GM21528 (cell line): Measurements from ENCODE around the gene GALNT14.

Experiments used
- ATAC-seq: cut with Tn5 transposase; IDR thresholded peaks from one replicate; pipeline ENCODE4 v1.9.1; 2021; ENCODE audit warnings: mild to moderate bottlenecking, moderate library complexity; ENCODE audit not compliant: unreplicated experiment, low FRiP score

Gene GALNT14

DNA sequence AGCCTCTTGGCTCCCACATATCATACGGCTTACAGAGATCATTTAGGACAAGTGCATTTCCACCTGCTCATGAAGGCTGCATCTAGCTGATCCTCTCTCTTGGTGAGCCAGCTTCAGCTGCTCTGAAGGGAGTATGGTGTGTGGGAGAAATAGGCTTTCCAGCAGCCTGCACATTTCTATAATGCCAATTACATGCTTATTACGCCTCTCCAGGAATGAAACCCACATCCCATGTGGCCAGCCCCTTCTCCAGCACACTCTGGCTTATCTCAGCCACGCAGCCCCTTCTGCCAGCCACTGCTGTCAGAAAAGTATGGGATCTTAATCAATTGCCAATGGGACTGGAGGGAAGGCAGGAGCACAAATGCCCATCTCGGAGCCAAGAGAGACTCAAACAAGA is 117.5 kb downstream of the GALNT14 start:
- ATAC-seq: no peak

DNA sequence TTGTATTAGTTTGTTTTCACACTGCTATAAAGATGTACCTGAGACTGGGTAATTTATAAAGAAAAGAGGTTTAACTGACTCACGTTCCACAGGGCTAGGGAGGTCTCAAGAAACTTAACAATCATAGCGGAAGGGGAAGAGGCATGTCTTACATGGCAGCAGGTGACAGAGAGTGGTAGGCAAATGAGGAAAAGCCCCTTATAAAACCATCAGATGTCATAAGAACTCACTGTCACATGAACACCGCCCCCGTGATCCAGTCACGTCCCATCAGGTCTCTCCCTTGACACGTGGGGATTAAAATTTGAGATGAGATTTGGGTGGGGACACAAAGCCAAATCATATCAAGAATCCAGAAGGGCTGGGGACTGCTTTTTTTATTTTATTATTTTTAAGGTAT is 120.0 kb downstream of the GALNT14 start:
- ATAC-seq: no peak

DNA sequence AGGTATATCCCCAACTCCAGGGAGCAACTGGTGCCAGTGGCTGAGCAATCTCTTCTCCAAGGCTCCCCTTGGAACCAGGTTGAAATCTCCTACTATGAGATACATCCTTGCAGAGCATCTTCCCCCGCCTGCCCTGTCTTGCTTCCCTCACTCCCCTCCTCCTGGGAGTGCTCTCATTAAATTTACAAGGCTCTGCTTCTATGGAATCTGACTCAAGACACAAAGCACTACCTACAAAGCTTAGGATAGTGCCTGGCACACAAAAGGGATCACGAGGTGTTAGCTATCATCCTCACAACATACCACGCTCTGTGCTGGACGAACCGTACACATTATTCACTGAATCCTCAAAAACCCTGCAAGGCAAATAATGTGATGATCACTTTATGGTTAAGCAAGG is 121.6 kb downstream of the GALNT14 start:
- ATAC-seq: no peak

DNA sequence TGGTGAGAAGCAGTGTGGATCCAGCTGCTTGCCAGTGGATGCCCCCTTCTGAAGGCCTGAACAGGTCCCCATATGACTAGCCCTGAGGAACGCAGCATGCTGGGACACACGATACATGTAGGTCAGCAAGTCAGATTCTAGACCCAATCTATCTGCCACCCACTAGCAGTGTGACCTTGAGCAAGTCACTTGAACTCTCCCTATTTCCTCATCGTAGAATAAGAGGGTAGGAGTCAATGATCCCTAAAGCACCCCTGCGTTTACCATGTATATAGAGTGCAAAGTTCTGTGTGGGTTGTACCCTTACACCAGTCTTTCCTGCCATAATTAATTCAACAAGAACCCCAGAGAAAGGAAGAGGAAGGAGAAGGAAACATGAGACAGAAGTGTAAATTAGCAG is 123.7 kb downstream of the GALNT14 start:
- ATAC-seq: no peak

DNA sequence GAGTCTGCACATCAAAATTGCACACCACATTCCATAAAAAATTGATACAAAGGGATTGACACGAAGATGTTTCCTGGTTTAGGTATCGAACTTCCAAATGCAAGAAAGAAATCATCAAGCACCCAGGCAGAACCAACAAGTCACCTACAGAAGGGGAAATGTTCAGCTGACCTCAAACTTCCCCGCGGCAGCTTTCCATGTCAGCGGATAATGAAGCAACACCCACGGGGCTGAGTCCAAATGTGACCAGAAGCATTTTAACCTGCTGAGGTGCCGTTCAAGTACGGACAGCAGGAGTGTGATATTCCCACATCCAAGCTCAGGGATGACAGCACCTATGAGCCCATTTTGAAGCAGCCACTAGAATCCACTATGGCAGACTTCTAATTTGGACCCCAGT is 124.9 kb downstream of the GALNT14 start:
- ATAC-seq: no peak

DNA sequence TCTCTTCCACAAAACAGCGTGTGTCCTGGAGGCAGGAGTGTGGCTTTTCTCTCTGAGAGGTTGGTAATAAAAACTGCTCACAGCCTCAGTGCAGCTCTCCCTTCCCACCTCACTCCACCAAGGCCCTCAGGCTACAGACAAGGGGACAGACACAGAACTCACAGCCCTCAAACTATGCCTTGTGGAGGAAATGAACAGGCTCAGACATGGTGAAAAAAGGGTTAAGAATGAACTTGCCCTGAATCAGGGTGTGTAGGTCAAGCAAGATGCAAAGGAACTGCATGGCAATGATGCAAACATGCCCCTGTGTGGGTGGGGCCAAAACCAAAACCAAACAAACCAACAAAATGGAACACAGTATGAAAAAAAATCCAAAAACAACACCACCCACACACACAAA is 125.8 kb downstream of the GALNT14 start:
- no peak for ATAC-seq

DNA sequence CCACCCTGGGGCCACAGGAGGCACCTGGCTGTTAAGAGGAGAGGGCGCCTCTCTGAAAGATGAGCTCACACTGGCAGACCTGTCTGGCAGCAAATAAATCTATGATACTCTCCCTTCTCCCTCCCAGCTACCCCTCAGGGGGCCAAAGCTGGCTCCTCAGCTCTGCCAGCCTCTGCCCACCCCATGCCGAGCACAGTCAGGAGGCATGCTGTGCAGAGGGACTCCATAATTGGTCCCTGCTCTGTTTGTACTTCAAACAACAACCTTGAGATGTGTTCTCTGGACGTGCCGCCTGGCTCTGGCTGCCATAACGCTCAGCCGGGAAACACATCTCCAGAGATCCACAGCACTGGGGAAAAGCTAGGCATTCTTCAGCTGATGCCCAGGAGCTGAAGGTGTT is 126.7 kb downstream of the GALNT14 start:
- ATAC-seq: no peak

DNA sequence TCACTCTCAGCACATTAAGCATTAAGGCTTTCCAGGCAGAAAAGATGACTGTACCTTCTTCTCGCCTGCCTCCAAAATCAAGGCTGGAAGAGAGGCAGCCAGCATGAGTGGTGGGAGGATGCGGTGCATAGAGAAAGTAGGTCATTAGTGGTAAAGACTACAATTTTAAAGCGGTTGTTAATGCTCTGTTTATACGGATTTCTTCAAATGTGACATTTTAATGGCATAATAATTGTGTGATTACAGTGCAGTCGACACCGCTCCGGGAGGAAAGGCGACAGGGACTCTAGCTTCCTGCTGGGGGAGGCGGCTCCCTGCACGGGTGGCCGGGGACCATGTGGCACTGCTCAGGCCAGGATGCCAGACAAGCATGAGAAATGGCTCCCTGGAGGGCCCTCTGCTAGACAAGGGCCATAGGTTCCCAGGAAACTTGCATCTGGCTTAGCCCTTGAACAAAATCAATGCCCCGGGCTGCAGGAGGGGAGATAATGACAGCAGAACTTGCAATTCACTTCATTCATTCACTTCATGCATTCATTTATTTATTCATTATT is 129.6 kb downstream of the GALNT14 start:
- no peak for ATAC-seq

DNA sequence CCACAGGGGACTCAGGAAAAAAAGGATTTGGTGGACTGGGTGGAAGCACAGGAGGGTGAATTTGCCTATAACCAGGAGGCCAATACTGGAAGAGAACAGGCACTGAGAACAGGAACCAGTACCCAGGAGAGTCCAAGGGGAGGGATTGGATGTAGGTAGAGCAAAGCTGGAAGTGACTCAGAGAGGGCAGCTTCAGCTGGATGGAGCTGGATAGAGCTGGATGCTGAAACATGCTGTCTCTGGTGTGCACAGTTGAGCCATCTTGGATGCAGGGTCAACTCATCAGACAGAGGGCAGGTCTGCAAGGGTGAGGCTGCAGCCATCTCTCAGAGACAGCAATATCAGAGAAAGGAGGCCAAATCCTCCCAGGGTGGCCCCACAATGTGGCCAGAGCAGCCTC is 134.0 kb downstream of the GALNT14 start:
- no peak for ATAC-seq

DNA sequence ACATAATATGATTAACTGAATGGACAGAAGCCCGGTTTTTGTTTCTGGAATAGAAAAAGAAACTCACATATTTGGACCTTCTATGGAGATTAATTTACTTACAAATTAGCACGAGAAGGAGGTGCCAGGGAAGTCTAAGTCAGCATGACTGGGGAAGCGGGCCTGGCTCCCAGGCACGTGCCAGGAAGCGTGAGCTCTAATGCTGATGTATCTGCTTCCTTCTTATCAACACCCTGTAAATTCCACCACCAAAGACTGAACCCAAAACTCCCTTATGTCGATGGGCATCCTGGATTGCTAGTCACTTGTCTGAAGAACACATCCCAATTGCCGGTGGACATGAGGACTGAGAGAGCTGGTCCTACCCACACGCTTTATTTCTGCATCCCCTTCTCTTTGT is 134.5 kb downstream of the GALNT14 start:
- ATAC-seq: no peak

DNA sequence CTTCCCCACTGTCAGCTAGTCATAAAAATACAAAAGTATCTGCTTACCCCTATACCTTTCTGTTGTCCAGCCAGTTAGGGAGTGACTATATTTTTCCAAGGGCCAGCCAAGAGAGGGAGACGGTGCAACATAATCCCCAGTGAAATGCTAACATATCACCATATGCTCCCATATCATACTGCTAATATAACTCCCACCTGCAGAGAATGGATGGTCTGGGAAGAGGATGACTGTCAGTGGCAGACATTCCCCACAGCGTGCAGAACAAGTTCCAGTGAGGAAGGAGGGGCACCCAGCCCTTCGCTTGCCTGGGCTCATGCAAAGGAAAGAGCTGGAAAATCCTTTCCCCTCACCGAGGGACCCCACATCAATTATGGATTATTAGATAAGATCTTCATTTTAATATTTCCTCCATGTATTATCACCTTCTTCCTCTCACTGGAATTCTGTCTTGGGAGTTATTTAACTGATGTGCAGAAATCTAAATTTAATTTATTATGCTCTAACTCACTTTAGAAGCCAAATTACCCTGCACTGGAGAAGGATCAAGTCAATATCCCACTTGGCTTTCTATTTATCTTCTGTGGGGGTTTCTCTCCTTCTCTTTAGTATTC is 135.6 kb downstream of the GALNT14 start:
- no peak for ATAC-seq

DNA sequence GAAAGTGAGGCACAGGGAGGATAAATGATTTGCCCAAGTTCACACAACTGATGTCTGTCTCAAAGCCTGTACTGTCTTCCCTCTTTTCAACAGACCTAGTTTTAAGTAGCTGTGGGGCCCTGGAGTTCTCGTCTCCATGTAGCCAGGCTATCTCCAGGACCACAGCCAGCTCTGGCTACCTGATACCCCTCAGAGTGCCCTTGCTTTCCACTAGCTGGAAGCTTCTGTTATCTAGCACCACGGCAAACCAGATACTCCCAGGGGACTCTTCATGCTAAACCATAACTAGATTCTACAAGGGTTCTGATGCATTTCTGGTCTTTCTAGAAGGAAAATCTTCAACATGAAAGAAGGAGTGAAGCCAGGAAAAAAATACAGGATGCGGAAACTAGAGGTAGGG is 137.3 kb downstream of the GALNT14 start:
- no peak for ATAC-seq

DNA sequence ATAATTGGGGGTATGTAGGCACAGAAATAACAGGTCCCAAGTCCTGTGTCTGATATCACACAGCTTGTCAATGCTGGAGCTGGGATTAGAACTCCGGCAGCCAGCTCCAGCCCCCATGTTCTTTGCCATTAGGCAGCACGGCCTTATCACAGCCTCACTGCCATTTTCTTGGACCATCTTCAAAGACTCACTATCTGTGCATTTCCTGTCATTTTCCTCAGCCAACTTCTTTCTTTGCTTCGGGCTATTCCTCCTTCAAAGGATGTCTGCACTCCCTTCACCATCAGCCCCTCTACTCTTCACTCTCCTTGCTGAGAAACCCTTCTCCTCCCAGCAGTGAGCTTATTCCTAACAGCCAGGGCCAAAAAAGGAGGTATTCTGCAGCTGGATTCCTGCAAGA is 139.6 kb downstream of the GALNT14 start:
- ATAC-seq: no peak

DNA sequence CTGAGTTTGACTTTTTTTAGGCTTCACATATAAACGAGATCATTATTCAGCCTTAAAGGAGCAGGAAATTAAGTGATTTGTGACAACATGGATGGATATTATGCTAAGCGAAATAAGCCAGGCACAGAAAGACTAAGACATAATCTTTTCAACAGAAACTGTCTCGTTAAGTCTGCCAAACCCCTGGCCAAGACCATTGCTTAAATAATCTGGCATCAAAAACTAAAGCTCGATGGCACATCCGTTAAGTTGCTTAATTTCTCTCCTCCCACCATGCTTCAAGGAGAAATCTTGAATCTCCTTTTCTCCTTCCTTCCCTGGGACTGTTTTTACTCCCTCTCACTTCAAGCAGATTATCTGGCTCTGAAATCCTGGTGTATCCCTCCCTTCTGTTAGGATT is 140.3 kb downstream of the GALNT14 start:
- no peak for ATAC-seq

DNA sequence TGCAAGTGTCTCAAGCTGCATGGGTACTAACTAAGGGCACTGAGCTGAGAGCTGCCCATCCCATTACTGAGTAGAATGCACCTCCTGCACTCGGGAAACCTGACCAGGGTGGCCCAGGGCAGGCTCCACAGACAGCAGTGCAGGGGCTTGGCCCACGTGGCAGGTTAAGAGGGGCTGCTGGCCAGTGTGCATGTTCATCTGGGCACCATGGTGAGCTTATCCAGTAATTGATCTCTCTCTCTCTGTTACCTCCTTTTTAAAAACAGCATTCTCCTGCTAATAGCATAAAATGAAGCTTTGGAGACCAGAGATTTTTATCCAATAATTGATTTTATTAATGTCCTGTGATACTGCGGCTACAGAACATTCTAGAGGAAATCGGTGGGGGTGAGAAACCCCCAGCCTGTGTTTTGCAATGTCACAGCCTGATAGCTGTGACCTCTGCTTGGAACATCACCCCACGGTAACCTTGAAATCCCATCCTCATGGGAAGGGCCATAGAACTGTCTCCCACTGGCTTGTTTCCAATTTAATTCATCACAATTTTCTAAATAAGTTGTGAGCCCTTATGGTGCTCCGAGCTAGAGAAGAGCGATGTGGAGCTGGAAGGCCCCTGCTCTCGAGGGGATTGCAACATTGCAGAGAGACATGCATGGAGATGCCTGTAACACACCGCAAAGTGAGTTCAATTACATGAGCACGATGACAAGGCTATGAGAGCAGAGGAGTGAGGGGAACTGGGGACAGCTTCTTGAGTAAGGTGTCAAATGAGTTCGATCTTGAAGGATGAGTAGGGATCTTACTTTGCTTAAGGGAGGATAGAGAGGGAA is 143.8 kb downstream of the GALNT14 start:
- ATAC-seq: no peak

DNA sequence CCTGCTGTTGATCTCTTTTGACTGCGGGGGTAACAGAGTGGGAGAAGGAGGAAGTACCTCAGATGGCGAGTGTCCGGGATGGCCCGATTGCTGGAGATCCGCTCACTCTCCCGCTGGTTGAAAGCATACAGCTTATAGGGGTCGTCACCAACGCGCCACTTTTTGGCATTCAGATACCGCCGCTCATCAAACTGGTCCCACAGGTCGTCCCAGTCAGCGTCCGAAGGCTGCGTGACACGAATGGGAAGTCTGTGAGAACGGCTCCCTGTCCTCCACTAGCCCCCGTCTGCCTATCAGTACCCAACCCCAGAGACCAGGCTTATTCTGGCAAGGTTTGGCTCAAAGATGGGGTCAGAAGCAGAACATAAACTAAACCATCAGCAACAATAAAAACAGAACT is 145.5 kb downstream of the GALNT14 start:
- no peak for ATAC-seq

DNA sequence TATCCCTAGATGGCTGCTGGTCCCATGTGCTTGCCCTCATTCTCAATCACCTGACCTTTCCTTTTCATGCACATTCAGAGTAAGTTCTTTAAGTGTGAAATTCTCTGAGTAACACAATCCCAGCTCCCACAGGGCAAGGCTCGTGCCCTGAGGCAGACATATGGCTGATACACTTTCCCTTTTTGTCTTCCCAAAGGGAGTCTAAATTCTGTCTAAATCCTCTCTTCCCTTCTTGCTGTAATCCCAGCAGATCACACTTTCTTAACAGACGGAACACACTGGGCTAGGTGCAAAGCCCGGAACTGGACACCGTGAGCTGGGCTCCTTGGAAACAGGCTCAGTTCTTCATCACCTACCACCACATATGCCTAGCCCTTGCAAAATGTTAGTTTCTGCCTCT is 147.6 kb downstream of the GALNT14 start:
- no peak for ATAC-seq

DNA sequence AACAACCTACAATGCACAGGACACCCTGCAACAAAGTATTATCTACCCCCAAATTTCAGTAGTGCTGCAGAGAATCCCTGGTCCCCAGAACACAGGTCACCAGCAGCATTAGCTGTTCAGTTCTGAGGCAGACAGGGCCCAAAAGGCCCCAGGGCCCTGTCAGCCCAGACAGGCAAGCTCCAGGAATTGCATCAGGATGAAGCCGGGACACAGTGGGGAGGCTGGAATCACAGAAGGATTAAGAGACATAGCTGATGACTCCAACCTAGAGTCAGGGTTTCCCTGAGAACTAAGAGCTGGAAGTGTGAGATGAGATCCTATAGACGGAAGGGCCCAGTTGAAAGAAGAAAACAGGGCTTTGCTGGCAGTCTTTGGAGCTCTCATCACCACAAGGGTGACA is 148.1 kb downstream of the GALNT14 start:
- no peak for ATAC-seq

DNA sequence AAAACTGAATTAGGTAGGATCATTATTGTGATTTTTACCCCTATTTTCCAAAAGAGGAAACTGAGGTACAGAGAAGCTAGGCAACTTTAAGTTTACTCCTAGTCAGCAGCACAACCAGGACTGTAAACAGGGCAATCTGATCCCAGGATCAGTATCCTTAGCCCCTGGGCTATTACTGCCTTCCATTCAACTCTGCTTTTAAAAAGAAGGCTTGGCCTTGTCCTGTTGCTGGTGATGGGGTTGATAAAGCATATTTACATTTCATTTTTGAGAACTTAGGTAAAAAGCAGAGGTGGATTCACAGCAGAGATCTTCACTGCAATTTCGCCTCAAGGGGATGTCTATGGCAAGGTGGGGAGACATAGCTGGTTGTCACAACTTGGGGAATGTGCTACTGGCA is 148.5 kb downstream of the GALNT14 start:
- ATAC-seq: no peak

DNA sequence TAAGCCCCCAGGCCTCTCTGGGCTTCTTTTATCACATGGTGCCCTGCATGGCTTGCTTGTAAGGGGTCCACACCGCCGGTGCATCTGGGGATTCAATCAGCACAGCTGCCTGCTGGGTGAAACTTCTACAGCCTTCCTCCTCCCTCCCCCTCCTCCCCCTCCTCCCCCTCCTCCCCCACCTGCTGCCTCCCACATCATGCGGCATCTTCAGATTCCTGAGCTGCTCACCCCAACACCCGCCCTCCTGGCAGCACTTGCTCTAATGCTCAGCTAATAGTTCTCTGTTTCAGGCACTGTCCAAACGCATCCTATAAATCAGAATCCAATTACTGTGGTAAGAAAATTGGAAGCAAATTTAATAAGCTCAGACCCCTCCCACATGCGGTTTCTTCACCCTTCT is 150.7 kb downstream of the GALNT14 start:
- no peak for ATAC-seq

DNA sequence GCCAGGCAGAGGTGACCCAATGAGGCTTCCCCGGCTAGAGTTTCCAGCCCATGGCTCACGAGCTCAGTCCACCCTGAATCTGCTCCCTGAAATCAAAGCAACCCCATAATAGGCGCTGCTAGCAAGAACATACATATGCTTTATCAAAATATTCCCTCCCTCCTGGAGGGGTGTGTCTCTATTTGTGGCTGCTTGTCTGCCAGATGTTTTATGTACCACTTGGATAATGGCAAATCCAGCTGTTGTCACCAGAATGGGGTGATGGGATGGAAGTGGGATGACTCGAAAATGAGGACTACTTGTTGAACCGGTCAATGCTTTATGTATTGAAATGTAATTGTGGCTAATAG is 152.0 kb downstream of the GALNT14 start:
- no peak for ATAC-seq
